HepG2 (cell line): Measurements from ENCODE around the gene HAND1. TPM values are rescaled to one million over a fixed set of nuclear protein-coding genes. Genes with fewer than 3 reads are reported as not detected.

ENCODE experiments used
- ATAC-seq: fragments of 200-7000 bp; cut with Tn5 transposase; 3 replicates; pipeline ENCODE4 v1.9.1; 2020; ENCODE audit warnings: mild to moderate bottlenecking, moderate library complexity
- BruUV-seq: library from RNA; stranded (reverse); fragments of 400-500 nt; replicated peaks from 2 replicates; lab custom pipeline; 2021; lab: Mats Ljungman, UMichigan
- CTCF ChIA-PET: fragments of 300-600 bp; formaldehyde crosslinking; extraction: SDS; loops from one replicate; lab custom pipeline; 2021; ENCODE audit warnings: low total read pairs, inconsistent platforms, low intra/inter-chr PET ratio; lab: Yijun Ruan, JAX
- POLR2A ChIA-PET: fragments of 350-600 bp; sonication (Branson Sonifier 250); formaldehyde crosslinking; loops from one replicate; lab custom pipeline; 2020; ENCODE audit warnings: antibody characterized with exemption, inconsistent platforms; lab: Yijun Ruan, JAX
- DNase-seq: peaks from one replicate; pipeline ENCODE4 v3.0.0-alpha.2; 2015; ENCODE audit warnings: low spot score
- FAIRE-seq: peaks from 3 replicates; lab custom pipeline; 2011; peaks lifted over from hg19 to GRCh38; lab: Jason Lieb, UNC
- H2AFZ ChIP-seq: one replicate; pipeline ENCODE4 v1.6.1; 2011; ENCODE audit warnings: low read length, inconsistent platforms
- H3K27ac ChIP-seq: fragments of 300-600 bp; 3 replicates; pipeline ENCODE4 v1.8.0; 2011; ENCODE audit warnings: mixed run types, mild to moderate bottlenecking, mixed read lengths, low read length, inconsistent platforms; ENCODE audit not compliant: insufficient read depth; ENCODE audit errors: extremely low read length
- H3K27me3 ChIP-seq, 2 experiments: fragments of 200-600 bp in 1 of 2; 2 replicates in 1 of 2; 3 replicates in 1 of 2; pipeline versions ENCODE4 v1.6.0 to v1.8.0; 2011; ENCODE audit warnings: low read length in 2 of 2, mild to moderate bottlenecking in 2 of 2, moderate library complexity in 2 of 2, inconsistent platforms in 1 of 2; ENCODE audit not compliant: insufficient read depth in 2 of 2, control insufficient read depth in 1 of 2
- H3K36me3 ChIP-seq, 2 experiments: fragments of 200-600 bp in 1 of 2; replicated peaks in 1 of 2; 2 replicates in 1 of 2; 3 replicates in 1 of 2; pipeline versions ENCODE4 v1.5.1 to v1.8.0; 2011; ENCODE audit warnings: low read length in 2 of 2, inconsistent platforms in 1 of 2; ENCODE audit not compliant: insufficient read depth in 2 of 2, control insufficient read depth in 1 of 2
- H3K4me1 ChIP-seq: 2 replicates; pipeline ENCODE4 v1.5.1; 2012; ENCODE audit warnings: low read length, inconsistent platforms; ENCODE audit not compliant: insufficient read depth
- H3K4me2 ChIP-seq: 2 replicates; pipeline ENCODE4 v1.6.0; 2011; ENCODE audit warnings: low read depth, low read length, inconsistent platforms
- H3K4me3 ChIP-seq, 3 experiments: fragments of 200-600 bp in 1 of 3; sonication (generic), shearing (Covaris generic) in 1 of 3; replicated peaks in 1 of 3; 2 replicates each; pipeline ENCODE4 v1.5.1; 2011 to 2016; ENCODE audit warnings: low read length in 3 of 3, inconsistent platforms in 2 of 3, low read depth in 2 of 3, mild to moderate bottlenecking in 2 of 3, control low read depth in 1 of 3, mixed read lengths in 1 of 3; ENCODE audit not compliant: insufficient read depth in 1 of 3
- H3K79me2 ChIP-seq: one replicate; pipeline ENCODE4 v1.6.1; 2011; ENCODE audit warnings: low read length, inconsistent platforms; ENCODE audit not compliant: insufficient read depth
- H3K9ac ChIP-seq: 2 replicates; pipeline ENCODE4 v1.6.0; 2011; ENCODE audit warnings: mild to moderate bottlenecking, low read depth, low read length, inconsistent platforms; ENCODE audit not compliant: insufficient read depth
- H3K9me3 ChIP-seq: 2 replicates; pipeline ENCODE4 v1.5.1; 2012; ENCODE audit warnings: mild to moderate bottlenecking, low read length
- H4K20me1 ChIP-seq: 2 replicates; pipeline ENCODE4 v1.6.0; 2011; ENCODE audit warnings: inconsistent platforms, mild to moderate bottlenecking, low read length, moderate library complexity; ENCODE audit not compliant: insufficient read depth
- HIVEP1 ChIP-seq: sonication (generic); formaldehyde crosslinking; IDR thresholded peaks from 2 replicates; pipeline ENCODE4 v1.4.0; 2020; ENCODE audit warnings: mild to moderate bottlenecking, missing genetic modification reagents
- KLF16 ChIP-seq, 2 experiments: sonication (generic) in 1 of 2; formaldehyde crosslinking in 1 of 2; IDR thresholded peaks; 2 replicates each; pipeline versions ENCODE4 v1.6.1 to v1.8.0; 2016 to 2023; ENCODE audit warnings: missing genetic modification reagents in 2 of 2, missing compliant biosample characterization in 1 of 2
- PHF8 ChIP-seq: sonication (generic); formaldehyde crosslinking; IDR thresholded peaks from 2 replicates; pipeline ENCODE4 v1.5.0; 2020; ENCODE audit warnings: missing genetic modification reagents
- RNF2 ChIP-seq: fragments of 450-650 bp; conservative IDR thresholded peaks from 2 replicates; pipeline ENCODE4 v1.6.1; 2016; ENCODE audit warnings: low read depth
- SOX5 ChIP-seq: IDR thresholded peaks from 2 replicates; pipeline ENCODE4 v1.6.1; 2016; ENCODE audit warnings: borderline replicate concordance
- STAT5B ChIP-seq: sonication (generic); formaldehyde crosslinking; IDR thresholded peaks from 2 replicates; pipeline ENCODE4 v1.4.0; 2020; ENCODE audit warnings: missing genetic modification reagents
- ZBTB2 ChIP-seq: sonication (generic); formaldehyde crosslinking; IDR thresholded peaks from 2 replicates; pipeline ENCODE4 v1.8.0; 2022; ENCODE audit warnings: low read depth, missing genetic modification reagents
- ZBTB49 ChIP-seq: sonication (generic); formaldehyde crosslinking; IDR thresholded peaks from 2 replicates; pipeline ENCODE4 v1.4.0; 2020; ENCODE audit warnings: missing genetic modification reagents, borderline replicate concordance
- ZMAT5 ChIP-seq: sonication (generic); formaldehyde crosslinking; IDR thresholded peaks from 2 replicates; pipeline ENCODE4 v1.5.0; 2020; ENCODE audit warnings: mild to moderate bottlenecking, low read depth, missing genetic modification reagents, borderline replicate concordance
- ZNF17 ChIP-seq: sonication (generic); formaldehyde crosslinking; IDR thresholded peaks from 2 replicates; pipeline ENCODE4 v1.5.0; 2020; ENCODE audit warnings: mild to moderate bottlenecking, missing genetic modification reagents
- ZNF24 ChIP-seq: fragments of 450-650 bp; IDR thresholded peaks from 2 replicates; pipeline ENCODE4 v1.6.1; 2017; ENCODE audit warnings: antibody characterized with exemption, mild to moderate bottlenecking
- ZNF276 ChIP-seq: sonication (generic); formaldehyde crosslinking; IDR thresholded peaks from 2 replicates; pipeline ENCODE4 v1.4.0; 2020; ENCODE audit warnings: mild to moderate bottlenecking, low read depth, missing genetic modification reagents
- ZNF30 ChIP-seq: sonication (generic); formaldehyde crosslinking; IDR thresholded peaks from 2 replicates; pipeline ENCODE4 v1.5.0; 2020; ENCODE audit warnings: mild to moderate bottlenecking, missing genetic modification reagents
- ZNF503 ChIP-seq: sonication (generic); formaldehyde crosslinking; IDR thresholded peaks from 2 replicates; pipeline ENCODE4 v1.4.0; 2020; ENCODE audit warnings: missing genetic modification reagents
- ZNF543 ChIP-seq: sonication (generic); formaldehyde crosslinking; IDR thresholded peaks from 2 replicates; pipeline ENCODE4 v1.4.0; 2020; ENCODE audit warnings: mild to moderate bottlenecking, missing genetic modification reagents
- ZNF564 ChIP-seq: sonication (generic); formaldehyde crosslinking; IDR thresholded peaks from 2 replicates; pipeline ENCODE4 v1.8.1; 2023; ENCODE audit warnings: mild to moderate bottlenecking, missing genetic modification reagents
- ZNF891 ChIP-seq: sonication (generic); formaldehyde crosslinking; IDR thresholded peaks from 2 replicates; pipeline ENCODE4 v1.5.0; 2020; ENCODE audit warnings: mild to moderate bottlenecking, missing genetic modification reagents
- WGBS: methylation state at CpG from one replicate; pipeline ENCODE4 v1.1.6; 2017; ENCODE audit warnings: low lambda C conversion rate; 5-methylcytosine and 5-hydroxymethylcytosine counted together
- in situ Hi-C: cut with HindIII; loops from 2 replicates; pipeline ENCODE4 v1.10.0; 2017; ENCODE audit warnings: low pct_unique_long_range_greater_than_20kb; ENCODE audit not compliant: extremely low pct_ligation_motif_present
- intact Hi-C: fragments of 100-400 bp; cut with micrococcal nuclease; formaldehyde crosslinking; loops from one replicate; pipeline ENCODE4 v1.10.0; 2022; ENCODE audit not compliant: unreplicated experiment
- polyA plus RNA-seq, 8 experiments: library from polyadenylated mRNA; depleted of rRNA in 3 of 8; stranded (reverse) in 7 of 8; unstranded in 1 of 8; fragments of >200 nt; fragmentation: Illumina TruSeq in 4 of 8; extraction: Trizol in 4 of 8; gene quantifications; 2 replicates each; pipeline versions ENCODE4 v1.2.1 to v1.2.3, GENCODE V29; 2011 to 2016; ENCODE audit warnings: low read depth in 4 of 8, missing spikeins in 1 of 8, mixed read lengths in 1 of 8; ENCODE audit not compliant: insufficient read depth in 1 of 8
- total RNA-seq, 5 experiments: library from RNA; depleted of rRNA; stranded (reverse); fragments of >200 nt; fragmentation: Illumina TruSeq; extraction: Trizol; gene quantifications; 2 replicates each; pipeline ENCODE4 v1.2.3, GENCODE V29; 2016; ENCODE audit warnings: low read depth in 1 of 5

HAND1 gene
- total and polyA plus RNA-seq, 2 of the 13 experiments (the other 11 are each of a cell fraction or from before 2014, with no cell fraction given), result not detected

- TF ChIP-seq ZNF543 (CRISPR knock-in tag) (no peak), HIVEP1 (CRISPR knock-in tag) (no peak), ZBTB2 (no peak), ZNF891 (CRISPR knock-in tag) (no peak), ZNF564 (no peak)
These were observed 8.4 kb upstream of the HAND1 start (continued) for GRCh38 chr5:154486427-154486866.

- Histone ChIP-seq H3K4me3 (no peak overlapping the region), H3K27me3 (peaks cover 11 to 72% of the 10 kb centered on the region in 2 experiments), H3K9me3 (no peaks in the 10 kb centered on the region), H3K9ac (no peak overlapping the region), H3K36me3 (no peaks in the 10 kb centered on the region), H2AFZ (no peak overlapping the region), H3K79me2 (no peaks in the 10 kb centered on the region), H3K4me2 (no peak overlapping the region), H3K27ac (no peak overlapping the region), H3K4me1 (no peaks in the 10 kb centered on the region), H4K20me1 (no peaks in the 10 kb centered on the region)
- no TSS peak for BruUV-seq
- intact Hi-C loops (no loop called here), in situ Hi-C loops (no loop called here)
- 22% methylated on average over 6 of the region's 6 CpGs for whole genome bisulfite sequencing
- no peak for DNase-seq
- no peak for ATAC-seq
- no peak for FAIRE-seq
- ChIA-PET CTCF (no interaction called here), POLR2A (no interaction called here)
- no peak for TF ChIP-seq SOX5 (CRISPR knock-in tag)
- TF ChIP-seq ZNF30 (CRISPR knock-in tag), result no peak
- TF ChIP-seq ZMAT5 (CRISPR knock-in tag), result no peak
- no peak for TF ChIP-seq STAT5B (CRISPR knock-in tag)
- TF ChIP-seq RNF2, result no peak
- no peak for TF ChIP-seq KLF16 (CRISPR knock-in tag; IDR thresholded peaks at IDR 0.05)
- TF ChIP-seq ZNF503 (CRISPR knock-in tag), result no peak
- TF ChIP-seq ZNF17, result no peak
- no peak for TF ChIP-seq ZBTB49 (CRISPR knock-in tag)
- TF ChIP-seq PHF8 (CRISPR knock-in tag), result no peak
- no peak for TF ChIP-seq ZNF276 (CRISPR knock-in tag)
- no peak for TF ChIP-seq ZNF24
These were observed 7.9 kb upstream of the HAND1 start for GRCh38 chr5:154485850-154486426.
